HepG2 (cell line): ENCODE data around the gene SLC22A15. TPM values are rescaled to one million over a fixed set of nuclear protein-coding genes. Genes with fewer than 3 reads are reported as not detected.

Experiments
- CCDC6 ChIP-seq: sonication (generic); formaldehyde crosslinking; IDR thresholded peaks from 2 replicates; pipeline ENCODE4 v1.8.1; 2022; ENCODE audit warnings: mild to moderate bottlenecking, missing genetic modification reagents, moderate library complexity
- CEBPG ChIP-seq: IDR thresholded peaks from 2 replicates; pipeline ENCODE4 v1.6.1; 2016
- DR1 ChIP-seq: sonication (generic); formaldehyde crosslinking; IDR thresholded peaks from 2 replicates; pipeline ENCODE4 v1.8.0; 2021; ENCODE audit warnings: mild to moderate bottlenecking, missing genetic modification reagents, inconsistent platforms
- FOSL2 ChIP-seq: sonication (generic); formaldehyde crosslinking; IDR thresholded peaks from 2 replicates; pipeline ENCODE4 v1.4.0; 2020; ENCODE audit warnings: missing genetic modification reagents
- FOXA3 ChIP-seq: IDR thresholded peaks from 2 replicates; pipeline ENCODE4 v1.6.1; 2016; ENCODE audit warnings: missing genetic modification reagents, missing compliant biosample characterization
- FOXP4 ChIP-seq: sonication (generic); formaldehyde crosslinking; IDR thresholded peaks from 2 replicates; pipeline ENCODE4 v1.4.0; 2020; ENCODE audit warnings: missing genetic modification reagents
- MIXL1 ChIP-seq: IDR thresholded peaks from 2 replicates; pipeline ENCODE4 v1.6.1; 2016
- MTA3 ChIP-seq: sonication (generic); formaldehyde crosslinking; IDR thresholded peaks from 2 replicates; pipeline ENCODE4 v1.4.0; 2020; ENCODE audit warnings: missing genetic modification reagents
- NR2C2 ChIP-seq: sonication (generic); formaldehyde crosslinking; IDR thresholded peaks from 2 replicates; pipeline ENCODE4 v1.4.0; 2020; ENCODE audit warnings: missing genetic modification reagents, mild to moderate bottlenecking, moderate library complexity, borderline replicate concordance
- ONECUT2 ChIP-seq: sonication (generic); formaldehyde crosslinking; IDR thresholded peaks from 2 replicates; pipeline ENCODE4 v1.4.0; 2020; ENCODE audit warnings: missing genetic modification reagents
- SAP130 ChIP-seq: IDR thresholded peaks from 2 replicates; pipeline ENCODE4 v1.6.1; 2016; ENCODE audit warnings: low read depth
- SOX6 ChIP-seq, 2 experiments: fragments of 450-650 bp in 1 of 2; sonication (generic) in 1 of 2; formaldehyde crosslinking in 1 of 2; IDR thresholded peaks; 2 replicates each; pipeline versions ENCODE4 v1.4.0 to v1.6.1; 2017 to 2020; ENCODE audit warnings: antibody characterized with exemption in 1 of 2, mild to moderate bottlenecking in 1 of 2, missing genetic modification reagents in 1 of 2
- TEAD3 ChIP-seq: optimal IDR thresholded peaks from 2 replicates; pipeline ENCODE3; 2016; ENCODE audit warnings: borderline replicate concordance
- ZNF644 ChIP-seq: IDR thresholded peaks from 2 replicates; pipeline ENCODE4 v1.6.1; 2016; ENCODE audit warnings: low read depth
- polyA plus RNA-seq, 8 experiments: library from polyadenylated mRNA; depleted of rRNA in 3 of 8; stranded (reverse) in 7 of 8; unstranded in 1 of 8; fragments of >200 nt; fragmentation: Illumina TruSeq in 4 of 8; extraction: Trizol in 4 of 8; gene quantifications; 2 replicates each; pipeline versions ENCODE4 v1.2.1 to v1.2.3, GENCODE V29; 2011 to 2016; ENCODE audit warnings: low read depth in 4 of 8, missing spikeins in 1 of 8, mixed read lengths in 1 of 8; ENCODE audit not compliant: insufficient read depth in 1 of 8
- total RNA-seq, 5 experiments: library from RNA; depleted of rRNA; stranded (reverse); fragments of >200 nt; fragmentation: Illumina TruSeq; extraction: Trizol; gene quantifications; 2 replicates each; pipeline ENCODE4 v1.2.3, GENCODE V29; 2016; ENCODE audit warnings: low read depth in 1 of 5
- TF ChIP-seq, protein P1 (sequence below): sonication (generic); formaldehyde crosslinking; IDR thresholded peaks from 2 replicates; pipeline ENCODE4 v1.5.0; 2020; ENCODE audit warnings: missing genetic modification reagents
- TF ChIP-seq, protein P2 (sequence below): sonication (generic); formaldehyde crosslinking; IDR thresholded peaks from 2 replicates; pipeline ENCODE4 v1.9.0; 2021; ENCODE audit warnings: missing genetic modification reagents, mild to moderate bottlenecking, borderline replicate concordance

SLC22A15 gene
- total and polyA plus RNA-seq, 2 of the 13 experiments (the other 11 are each of a cell fraction or from before 2014, with no cell fraction given), result 0.24 to 1.7 TPM

GRCh38 chr1:115977499-115978258 is 1.4 kb downstream of the SLC22A15 start (continued):
- TF ChIP-seq ZNF644 (CRISPR knock-in tag) (0 out of 2 replicates have a peak, but pooled peaks have one; percentile 22), CCDC6 (CRISPR knock-in tag) (no peak), SAP130 (CRISPR knock-in tag) (peak; percentile 39; the same call in 1 of the 2 replicates), SOX6 (IDR thresholded peaks at IDR 0.05) (no peak), SOX6 (CRISPR knock-in tag; IDR thresholded peaks at IDR 0.05) (peak; percentile 47; the same call in 1 of the 2 replicates), NR2C2 (CRISPR knock-in tag) (peak; percentile 26; the same call in 1 of the 2 replicates), MIXL1 (CRISPR knock-in tag) (peak; percentile 73), MTA3 (CRISPR knock-in tag) (no peak), DR1 (no peak), FOXA3 (peak; percentile 38; the same call in 1 of the 2 replicates), CEBPG (CRISPR knock-in tag) (peak; percentile 83), FOXP4 (CRISPR knock-in tag) (0 out of 2 replicates have a peak, but pooled peaks have one; percentile 44), ONECUT2 (CRISPR knock-in tag) (peak; percentile 61; the same call in 1 of the 2 replicates), TEAD3 (CRISPR knock-in tag) (peak; percentile 71), FOSL2 (CRISPR knock-in tag) (peak; percentile 56)
- TF ChIP-seq, protein P1, sequence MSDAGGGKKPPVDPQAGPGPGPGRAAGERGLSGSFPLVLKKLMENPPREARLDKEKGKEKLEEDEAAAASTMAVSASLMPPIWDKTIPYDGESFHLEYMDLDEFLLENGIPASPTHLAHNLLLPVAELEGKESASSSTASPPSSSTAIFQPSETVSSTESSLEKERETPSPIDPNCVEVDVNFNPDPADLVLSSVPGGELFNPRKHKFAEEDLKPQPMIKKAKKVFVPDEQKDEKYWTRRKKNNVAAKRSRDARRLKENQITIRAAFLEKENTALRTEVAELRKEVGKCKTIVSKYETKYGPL, result 0 out of 2 replicates have a peak, but pooled peaks have one; percentile 38
- TF ChIP-seq, protein P2, sequence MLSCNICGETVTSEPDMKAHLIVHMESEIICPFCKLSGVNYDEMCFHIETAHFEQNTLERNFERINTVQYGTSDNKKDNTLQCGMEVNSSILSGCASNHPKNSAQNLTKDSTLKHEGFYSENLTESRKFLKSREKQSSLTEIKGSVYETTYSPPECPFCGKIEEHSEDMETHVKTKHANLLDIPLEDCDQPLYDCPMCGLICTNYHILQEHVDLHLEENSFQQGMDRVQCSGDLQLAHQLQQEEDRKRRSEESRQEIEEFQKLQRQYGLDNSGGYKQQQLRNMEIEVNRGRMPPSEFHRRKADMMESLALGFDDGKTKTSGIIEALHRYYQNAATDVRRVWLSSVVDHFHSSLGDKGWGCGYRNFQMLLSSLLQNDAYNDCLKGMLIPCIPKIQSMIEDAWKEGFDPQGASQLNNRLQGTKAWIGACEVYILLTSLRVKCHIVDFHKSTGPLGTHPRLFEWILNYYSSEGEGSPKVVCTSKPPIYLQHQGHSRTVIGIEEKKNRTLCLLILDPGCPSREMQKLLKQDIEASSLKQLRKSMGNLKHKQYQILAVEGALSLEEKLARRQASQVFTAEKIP, result no peak
